OCI-LY7 (cell line): ENCODE measurements around the gene PACS2. TPM values are rescaled to one million over a fixed set of nuclear protein-coding genes. Genes with fewer than 3 reads are reported as not detected.

Source experiments
- BruUV-seq: library from RNA; stranded (reverse); fragments of 400-500 nt; replicated peaks from 2 replicates; lab custom pipeline; 2021; lab: Mats Ljungman, UMichigan
- CTCF ChIA-PET: fragments of 300-600 bp; sonication (Branson Sonifier 250); formaldehyde crosslinking; loops from one replicate; lab custom pipeline; 2022; ENCODE audit warnings: antibody characterized with exemption; ENCODE audit not compliant: unreplicated experiment; lab: Charles Lee
- POLR2A ChIA-PET: fragments of 300-600 bp; sonication (Branson Sonifier 250); formaldehyde crosslinking; loops from one replicate; lab custom pipeline; 2022; ENCODE audit warnings: antibody characterized with exemption; lab: Charles Lee
- DNase-seq: peaks from one replicate; pipeline ENCODE4 v3.0.0-alpha.2; 2015; ENCODE audit warnings: low spot score
- H2AFZ ChIP-seq: fragments of 200-600 bp; sonication (generic), shearing (Covaris generic); 2 replicates; pipeline ENCODE4 v1.6.1; 2014; ENCODE audit warnings: mild to moderate bottlenecking, antibody characterized with exemption, low read length, moderate library complexity
- H3K27ac ChIP-seq: fragments of 200-600 bp; sonication (generic); 2 replicates; pipeline ENCODE4 v1.5.1; 2014; ENCODE audit warnings: mixed run types, low read depth, mild to moderate bottlenecking, moderate library complexity, low read length, inconsistent platforms; ENCODE audit not compliant: poor library complexity, severe bottlenecking
- H3K36me3 ChIP-seq: fragments of 200-600 bp; sonication (generic); 2 replicates; pipeline ENCODE4 v1.6.1; 2014; ENCODE audit warnings: mild to moderate bottlenecking, antibody characterized with exemption, low read length, moderate library complexity, mixed read lengths; ENCODE audit not compliant: insufficient read depth
- H3K4me1 ChIP-seq: fragments of 200-600 bp; sonication (generic); 2 replicates; pipeline ENCODE4 v1.5.1; 2014; ENCODE audit warnings: mild to moderate bottlenecking, low read length; ENCODE audit not compliant: insufficient read depth, poor library complexity, severe bottlenecking
- H3K4me2 ChIP-seq: fragments of 200-600 bp; sonication (generic); 2 replicates; pipeline ENCODE4 v1.6.1; 2014; ENCODE audit warnings: mild to moderate bottlenecking, low read length
- H3K4me3 ChIP-seq: fragments of 200-600 bp; sonication (generic); 2 replicates; pipeline ENCODE4 v1.5.1; 2014; ENCODE audit warnings: mild to moderate bottlenecking, low read depth, low read length; ENCODE audit not compliant: poor library complexity, severe bottlenecking
- H3K79me2 ChIP-seq: fragments of 200-600 bp; sonication (generic); 2 replicates; pipeline ENCODE4 v1.6.1; 2016; ENCODE audit warnings: low read depth, mild to moderate bottlenecking, low read length, moderate library complexity, mixed read lengths; ENCODE audit not compliant: insufficient read depth
- H3K9me2 ChIP-seq: fragments of 200-600 bp; sonication (generic); 2 replicates; pipeline ENCODE4 v1.6.1; 2016; ENCODE audit warnings: mild to moderate bottlenecking, low read length, mixed read lengths; ENCODE audit not compliant: insufficient read depth
- H3K9me3 ChIP-seq: fragments of 200-600 bp; sonication (generic); 2 replicates; pipeline ENCODE4 v1.6.1; 2014; ENCODE audit warnings: mild to moderate bottlenecking, mixed run types, low read length, mixed read lengths
- H4K20me1 ChIP-seq: fragments of 200-600 bp; sonication (generic); 2 replicates; pipeline ENCODE4 v1.6.1; 2014; ENCODE audit warnings: mild to moderate bottlenecking, antibody characterized with exemption, low read length, moderate library complexity, mixed read lengths; ENCODE audit not compliant: insufficient read depth
- EZH2phosphoT487 ChIP-seq: fragments of 200-600 bp; sonication (generic); IDR thresholded peaks from 2 replicates; pipeline ENCODE4 v1.6.1; 2018; ENCODE audit warnings: low read depth, borderline replicate concordance, mild to moderate bottlenecking, mixed run types, antibody characterized with exemption, low read length, moderate library complexity, mixed read lengths
- intact Hi-C: fragments of 100-400 bp; cut with micrococcal nuclease; formaldehyde crosslinking; loops from one replicate; pipeline ENCODE4 v1.10.0; 2022; ENCODE audit not compliant: unreplicated experiment
- total RNA-seq, 2 experiments: library from RNA; depleted of rRNA in 1 of 2; stranded (reverse); fragments of >200 nt in 1 of 2; shearing (Covaris generic) in 1 of 2; gene quantifications; 2 replicates each; pipeline ENCODE4 v1.2.3, GENCODE V29; 2014 to 2022
- TF ChIP-seq, protein P1 (sequence below): fragments of 200-600 bp; sonication (generic); conservative IDR thresholded peaks from 2 replicates; pipeline ENCODE4 v1.5.1; 2014; ENCODE audit warnings: mild to moderate bottlenecking, antibody characterized with exemption, low read length, moderate library complexity, mixed read lengths

The PACS2 gene
- total RNA-seq, 2 experiments from 2014 or later: 45.4 to 46.9 TPM

DNA sequence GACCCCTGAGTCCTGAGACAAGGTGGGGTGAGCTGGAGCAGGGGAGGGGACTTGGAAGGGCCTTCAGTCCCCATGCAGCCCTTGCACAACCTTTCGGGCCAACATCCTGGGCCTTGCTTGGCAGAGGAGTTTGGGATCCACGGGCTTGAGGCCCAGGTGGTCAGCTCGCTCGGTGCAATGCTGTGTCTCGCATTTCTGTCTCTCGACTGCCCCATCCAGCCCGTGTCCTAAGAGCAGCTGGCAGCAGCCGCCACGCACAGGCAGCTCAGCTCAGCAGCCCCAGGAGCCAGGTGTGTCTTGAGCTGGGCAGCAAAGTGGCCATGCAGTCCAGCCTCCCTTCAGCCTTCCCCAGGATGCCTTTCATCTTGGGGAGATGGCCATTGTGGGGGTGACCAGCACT lies 10.8 kb downstream of the PACS2 start:
- POLR2A ChIA-PET: no interaction called here

GRCh38 chr14:105325716-105326567 lies 11.4 kb downstream of the PACS2 start:
- Histone ChIP-seq H3K4me2 (no peak overlapping the region), H3K79me2 (no peaks in the 10 kb centered on the region), H2AFZ (no peak overlapping the region), H3K9me2 (no peaks in the 10 kb centered on the region), H3K27ac (no peak overlapping the region), H3K36me3 (no peaks in the 10 kb centered on the region), H4K20me1 (no peaks in the 10 kb centered on the region), H3K4me1 (no peaks in the 10 kb centered on the region), H3K4me3 (no peak overlapping the region), H3K9me3 (no peaks in the 10 kb centered on the region)
- BruUV-seq: no TSS peak
- no peak for DNase-seq
- TF ChIP-seq, protein P1, sequence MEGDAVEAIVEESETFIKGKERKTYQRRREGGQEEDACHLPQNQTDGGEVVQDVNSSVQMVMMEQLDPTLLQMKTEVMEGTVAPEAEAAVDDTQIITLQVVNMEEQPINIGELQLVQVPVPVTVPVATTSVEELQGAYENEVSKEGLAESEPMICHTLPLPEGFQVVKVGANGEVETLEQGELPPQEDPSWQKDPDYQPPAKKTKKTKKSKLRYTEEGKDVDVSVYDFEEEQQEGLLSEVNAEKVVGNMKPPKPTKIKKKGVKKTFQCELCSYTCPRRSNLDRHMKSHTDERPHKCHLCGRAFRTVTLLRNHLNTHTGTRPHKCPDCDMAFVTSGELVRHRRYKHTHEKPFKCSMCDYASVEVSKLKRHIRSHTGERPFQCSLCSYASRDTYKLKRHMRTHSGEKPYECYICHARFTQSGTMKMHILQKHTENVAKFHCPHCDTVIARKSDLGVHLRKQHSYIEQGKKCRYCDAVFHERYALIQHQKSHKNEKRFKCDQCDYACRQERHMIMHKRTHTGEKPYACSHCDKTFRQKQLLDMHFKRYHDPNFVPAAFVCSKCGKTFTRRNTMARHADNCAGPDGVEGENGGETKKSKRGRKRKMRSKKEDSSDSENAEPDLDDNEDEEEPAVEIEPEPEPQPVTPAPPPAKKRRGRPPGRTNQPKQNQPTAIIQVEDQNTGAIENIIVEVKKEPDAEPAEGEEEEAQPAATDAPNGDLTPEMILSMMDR: no peak
- no peak for TF ChIP-seq EZH2phosphoT487
- ChIA-PET CTCF (no interaction called here), POLR2A (no interaction called here)
- intact Hi-C loops: no loop called here

More for the DNA sequence above, 10.8 kb downstream of the PACS2 start:
- Histone ChIP-seq H3K9me2 (no peaks in the 10 kb centered on the region), H3K27ac (no peak overlapping the region), H3K4me2 (no peak overlapping the region), H4K20me1 (no peaks in the 10 kb centered on the region), H3K9me3 (no peaks in the 10 kb centered on the region), H3K36me3 (no peaks in the 10 kb centered on the region), H3K4me1 (no peaks in the 10 kb centered on the region), H3K4me3 (no peak overlapping the region), H2AFZ (no peak overlapping the region), H3K79me2 (no peaks in the 10 kb centered on the region)
- CTCF ChIA-PET: no interaction called here
- no TSS peak for BruUV-seq
- intact Hi-C loops: no loop called here
- TF ChIP-seq EZH2phosphoT487: no peak
- TF ChIP-seq, protein P1: no peak
- DNase-seq: no peak

DNA sequence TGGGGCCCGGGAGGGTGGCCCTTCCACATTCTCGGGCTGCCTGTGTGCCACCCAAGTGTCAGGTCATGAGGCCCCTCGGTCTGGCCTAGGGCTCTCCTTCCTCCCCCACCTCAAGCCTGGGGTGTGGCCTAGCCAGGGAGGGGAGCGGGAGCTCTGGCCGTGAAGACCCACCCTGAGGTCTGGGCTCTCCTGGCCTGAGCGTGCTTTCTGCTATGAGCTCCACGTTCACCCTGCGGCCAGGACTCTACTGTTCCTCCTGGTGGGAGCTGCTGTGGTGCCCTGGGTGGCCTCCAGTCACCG lies 12.0 kb downstream of the PACS2 start:
- DNase-seq: no peak
- no peaks in the 10 kb centered on the region for H3K4me1 ChIP-seq
- TF ChIP-seq, protein P1: no peak
- no peak for TF ChIP-seq EZH2phosphoT487
- no peak overlapping the region for H2AFZ ChIP-seq
- CTCF ChIA-PET: no interaction called here
- POLR2A ChIA-PET: no interaction called here
- no peak overlapping the region for H3K27ac ChIP-seq
- no peaks in the 10 kb centered on the region for H3K79me2 ChIP-seq
- BruUV-seq: no TSS peak
- no peaks in the 10 kb centered on the region for H3K9me2 ChIP-seq
- H4K20me1 ChIP-seq: peaks cover 4% of the 10 kb centered on the region; the same call in 1 of the 2 replicates
- intact Hi-C loops: no loop called here
- H3K4me2 ChIP-seq: no peak overlapping the region
- no peaks in the 10 kb centered on the region for H3K36me3 ChIP-seq
- no peaks in the 10 kb centered on the region for H3K9me3 ChIP-seq
- H3K4me3 ChIP-seq: no peak overlapping the region
